Measurements from ENCODE around the gene AHNAK.
A peak's percentile ranks its signal among the peaks of the same experiment; 100 is the strongest.

AHNAK gene

DNA sequence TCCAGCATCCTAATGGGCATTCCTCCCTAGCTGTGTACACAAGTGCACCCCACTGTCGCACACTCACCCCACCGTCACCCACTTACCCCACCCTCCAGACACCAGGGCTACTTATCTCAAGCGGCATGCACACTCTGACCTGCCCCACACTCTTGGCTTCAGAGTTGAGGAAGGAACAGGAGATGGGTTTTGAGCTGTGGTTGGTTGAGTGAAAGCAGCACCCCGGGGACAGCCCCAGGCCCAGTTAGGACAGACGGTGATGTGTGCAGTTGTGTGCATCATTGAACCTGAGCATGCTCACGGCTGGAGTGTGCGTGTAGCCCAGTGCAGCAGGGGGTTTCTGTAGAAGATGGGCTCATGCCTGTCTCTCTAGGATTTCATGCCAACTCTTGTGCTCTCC is 32.5 kb downstream of the AHNAK start:
- H3K36me3 ChIP-seq: peaks cover 43 to 64% (median 52%) of the 10 kb centered on the region in 3 donors
- intact Hi-C loops (cut with DNase I; ENCODE audit: low total_unique reads): no loop called here

DNA sequence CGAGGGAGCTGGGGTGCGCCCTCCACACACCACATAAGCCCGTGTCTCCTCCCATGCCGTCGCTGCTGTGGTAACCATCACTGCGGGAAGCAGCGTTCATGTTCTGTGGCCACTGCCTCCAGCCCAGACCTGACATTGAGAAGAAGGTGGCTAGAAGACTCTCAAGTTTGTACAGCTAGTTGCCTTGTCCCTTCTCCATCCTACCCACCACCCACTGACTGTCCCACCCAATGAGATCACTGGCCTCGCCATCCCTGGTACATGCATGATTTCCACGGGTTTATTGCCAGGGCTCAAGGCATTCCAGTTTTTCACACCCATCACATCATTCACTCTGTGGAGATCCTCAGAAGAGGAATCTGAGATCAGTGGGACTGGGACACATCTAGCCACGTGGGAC is 33.0 kb downstream of the AHNAK start:
- DNase-seq: no peak
- H3K27ac ChIP-seq: no peak overlapping the region
- H3K4me3 ChIP-seq: no peak overlapping the region
- TF ChIP-seq CTCF (IDR thresholded peaks at IDR 0.05): no peak
- H3K27me3 ChIP-seq: no peaks in the 10 kb centered on the region
- intact Hi-C loops (cut with DNase I; ENCODE audit: low total_unique reads): no loop called here
- no peaks in the 10 kb centered on the region for H3K9me3 ChIP-seq
- H3K36me3 ChIP-seq: peaks cover 38 to 59% (median 46%) of the 10 kb centered on the region in 3 donors
- H3K4me1 ChIP-seq: peaks cover 0 to 57% (median 18%) of the 10 kb centered on the region in 4 donors

More for the DNA sequence above, 32.5 kb downstream of the AHNAK start:
- Histone ChIP-seq H3K9me3 (no peaks in the 10 kb centered on the region), H3K4me3 (no peak overlapping the region), H3K4me1 (peaks cover 0 to 55% (median 13%) of the 10 kb centered on the region in 4 donors), H3K27ac (no peak overlapping the region), H3K27me3 (no peaks in the 10 kb centered on the region)
- TF ChIP-seq CTCF (IDR thresholded peaks at IDR 0.05): no peak
- DNase-seq: no peak

- intact Hi-C loops (cut with DNase I; ENCODE audit: low total_unique reads): no loop called here
- H3K27me3 ChIP-seq: no peaks in the 10 kb centered on the region
- no peak overlapping the region for H3K27ac ChIP-seq
- no peak for TF ChIP-seq CTCF (IDR thresholded peaks at IDR 0.05)
- H3K9me3 ChIP-seq: no peaks in the 10 kb centered on the region
- peaks cover 0 to 57% (median 22%) of the 10 kb centered on the region in 4 donors for H3K4me1 ChIP-seq
- DNase-seq: no peak
- no peak overlapping the region for H3K4me3 ChIP-seq
- peaks cover 31 to 52% (median 40%) of the 10 kb centered on the region in 3 donors for H3K36me3 ChIP-seq
Measured at GRCh38 chr11:62512961-62513360, 33.6 kb downstream of the AHNAK start.

GRCh38 chr11:62508336-62509058 is 38.1 kb downstream of the AHNAK start:
- peak; percentile 85 to 92 for DNase-seq
- intact Hi-C loops (cut with DNase I; ENCODE audit: low total_unique reads): loop anchor here (5.0 kb wide), 1 partner anchor 34 kb away; no protein-coding TSS in a partner anchor
- H3K36me3 ChIP-seq: peaks cover 0 to 9% (median 0%) of the 10 kb centered on the region in 3 donors
- no peaks in the 10 kb centered on the region for H3K9me3 ChIP-seq
- peaks cover 0 to 59% (median 29%) of the 10 kb centered on the region in 4 donors for H3K4me1 ChIP-seq
- TF ChIP-seq CTCF (IDR thresholded peaks at IDR 0.05): peak; percentile 49 to 65
- peak overlapping the region; percentile 34 to 40 for H3K4me3 ChIP-seq
- H3K27me3 ChIP-seq: no peaks in the 10 kb centered on the region
- H3K27ac ChIP-seq: peak overlapping the region; percentile 71 to 78

DNA sequence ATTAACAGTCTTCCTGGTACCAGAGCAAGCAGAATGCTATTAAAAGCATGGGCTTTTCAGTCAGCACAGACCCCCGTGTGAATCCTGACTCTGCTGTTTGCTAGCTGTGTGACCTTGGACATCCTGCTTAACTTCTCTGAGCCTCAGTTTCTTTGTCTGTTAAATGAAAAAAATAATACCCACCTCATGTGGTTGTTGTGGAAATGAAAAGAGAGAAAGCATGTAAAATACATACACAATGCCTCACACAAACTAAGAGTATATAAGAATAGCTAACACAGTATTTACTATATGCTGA is 39.5 kb downstream of the AHNAK start:
- no peak for TF ChIP-seq CTCF (IDR thresholded peaks at IDR 0.05)
- intact Hi-C loops (cut with DNase I; ENCODE audit: low total_unique reads): loop anchor here (5.0 kb wide), 1 partner anchor 35 kb away; no protein-coding TSS in a partner anchor
- H3K27ac ChIP-seq: peak overlapping the region; percentile 34 to 48
- no peaks in the 10 kb centered on the region for H3K9me3 ChIP-seq
- H3K4me3 ChIP-seq: no peak overlapping the region
- H3K36me3 ChIP-seq: peaks cover 0 to 5% (median 0%) of the 10 kb centered on the region in 3 donors
- no peaks in the 10 kb centered on the region for H3K27me3 ChIP-seq
- H3K4me1 ChIP-seq: peaks cover 0 to 66% (median 27%) of the 10 kb centered on the region in 4 donors
- DNase-seq: no peak
